Heart left ventricle (tissue), 13 donors: ENCODE results near the gene TRPV3.

Source experiments
- POLR2A ChIP-seq, 2 donors: fragments of 450-650 bp; IDR thresholded peaks; one replicate each; pipeline ENCODE4 v1.6.1; 2017; ENCODE audit warnings: antibody characterized with exemption in 2 of 2, mild to moderate bottlenecking in 2 of 2, moderate library complexity in 2 of 2
- TF ChIP-seq, protein P1 (sequence below), 12 donors: fragments of 200-600 bp; sonication (generic) in 4 of 12; IDR thresholded peaks; one replicate each; pipeline versions ENCODE4 v1.5.0 to v1.8.0; 2018 to 2022; ENCODE audit warnings: antibody characterized with exemption in 12 of 12, mild to moderate bottlenecking in 5 of 12
- donor health status: ischemic (EF 13 %, LVEDD 7.1; RV severe dilation, severe dysfunction).
- donor health status: DM: no; HTN: yes; CAD: no.
- donor health status: DM: no; HTN: no; CAD: no.
- donor health status: ischemic (EF 25% LVEDD 6.9; RV normal size, moderate dysfunction).
- donor health status: ischemic (EF 25% LVEDD 5.7; RV mildly dilated, moderate dysfunction).
- donor health status: ischemic (EF 35%, LVEDD 5.7; RV mildly dilated, moderate dysfunction).
- donor health status: nonischemic (EF 11% LVEDD 7.7; RV severe dilation, severe dysfunction).
- donor health status: DM: yes; HTN: yes; CAD: no.
- donor health status: PGD.
- donor health status: ischemic (EF 29% LVEDD 5.4; RV normal size, mild dysfunction).
- donor health status: nonischemic (EF 23%, LVEDD 6.1; RV moderate dilation, normal function).

DNA sequence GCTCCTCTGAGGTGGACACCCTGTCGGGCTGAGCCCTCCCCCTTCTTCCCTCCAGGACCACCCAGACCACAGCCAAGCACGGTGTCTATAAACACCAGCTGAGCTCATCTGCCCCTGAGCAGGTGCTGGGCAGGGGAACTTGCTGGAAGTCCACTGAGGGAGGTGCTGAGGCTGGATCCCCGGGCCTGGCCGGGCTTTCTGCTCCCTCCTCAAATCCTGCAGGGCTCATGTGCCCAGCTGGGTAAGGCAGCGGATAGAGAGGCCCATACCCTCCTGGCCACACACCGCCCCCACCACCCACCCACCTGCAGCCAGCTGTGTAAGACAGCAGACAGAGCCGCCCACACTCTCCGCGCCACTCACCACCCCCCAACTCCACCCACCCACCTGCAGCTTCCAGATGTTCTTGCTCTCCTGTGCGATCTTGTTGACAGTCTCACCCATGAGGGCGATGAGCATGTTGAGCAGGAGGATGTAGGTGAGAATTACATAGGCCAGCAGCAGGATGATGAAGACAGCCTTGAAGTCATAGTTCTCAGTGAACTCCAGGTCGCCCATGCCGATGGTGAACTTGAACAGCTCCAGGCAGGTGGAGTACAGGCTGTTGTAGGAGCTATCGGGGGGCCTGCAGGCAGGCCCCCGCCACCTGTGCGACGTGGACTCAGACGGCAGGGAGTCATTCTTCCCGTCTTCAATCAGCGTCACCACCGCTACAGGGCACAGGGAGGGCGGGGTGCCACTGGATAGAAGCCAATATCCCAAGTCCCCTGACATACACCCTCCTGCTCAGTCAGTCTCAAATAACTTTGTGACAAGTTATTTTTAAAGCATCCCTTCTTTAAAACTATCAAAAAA lies 15.9 kb upstream of the TRPV3 start:
- TF ChIP-seq, protein P1, sequence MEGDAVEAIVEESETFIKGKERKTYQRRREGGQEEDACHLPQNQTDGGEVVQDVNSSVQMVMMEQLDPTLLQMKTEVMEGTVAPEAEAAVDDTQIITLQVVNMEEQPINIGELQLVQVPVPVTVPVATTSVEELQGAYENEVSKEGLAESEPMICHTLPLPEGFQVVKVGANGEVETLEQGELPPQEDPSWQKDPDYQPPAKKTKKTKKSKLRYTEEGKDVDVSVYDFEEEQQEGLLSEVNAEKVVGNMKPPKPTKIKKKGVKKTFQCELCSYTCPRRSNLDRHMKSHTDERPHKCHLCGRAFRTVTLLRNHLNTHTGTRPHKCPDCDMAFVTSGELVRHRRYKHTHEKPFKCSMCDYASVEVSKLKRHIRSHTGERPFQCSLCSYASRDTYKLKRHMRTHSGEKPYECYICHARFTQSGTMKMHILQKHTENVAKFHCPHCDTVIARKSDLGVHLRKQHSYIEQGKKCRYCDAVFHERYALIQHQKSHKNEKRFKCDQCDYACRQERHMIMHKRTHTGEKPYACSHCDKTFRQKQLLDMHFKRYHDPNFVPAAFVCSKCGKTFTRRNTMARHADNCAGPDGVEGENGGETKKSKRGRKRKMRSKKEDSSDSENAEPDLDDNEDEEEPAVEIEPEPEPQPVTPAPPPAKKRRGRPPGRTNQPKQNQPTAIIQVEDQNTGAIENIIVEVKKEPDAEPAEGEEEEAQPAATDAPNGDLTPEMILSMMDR (IDR thresholded peaks at IDR 0.05) = no peak
- no peak for TF ChIP-seq POLR2A (IDR thresholded peaks at IDR 0.05)
